Activated gamma-delta T cell treated with Interleukin-2 at 50 U/mL for 16 hours (primary cell): ENCODE measurements around the gene NUP205.
"Not testable (repeated sequence)": the region's sequence is repeated elsewhere in the genome, so short reads cannot be mapped to it uniquely, and the experiment has no call there.

Source experiments
- DNase-seq: peaks from one replicate; pipeline ENCODE4 v3.0.0-alpha.2; 2020

NUP205 gene

GRCh38 chr7:135620980-135621850 lies 63.5 kb downstream of the NUP205 start:
- peak; percentile 13 for DNase-seq

- DNase-seq = no peak
These were observed 76.6 kb downstream of the NUP205 start for GRCh38 chr7:135634191-135634878.

- not testable (repeated sequence) for DNase-seq
These were observed 82.0 kb downstream of the NUP205 start for GRCh38 chr7:135639690-135640089.

- no peak for DNase-seq
These were observed 86.4 kb downstream of the NUP205 start for GRCh38 chr7:135644154-135644553.

GRCh38 chr7:135644729-135645128 lies 87.0 kb downstream of the NUP205 start:
- DNase-seq = no peak

- no peak for DNase-seq
These were observed 87.7 kb downstream of the NUP205 start for GRCh38 chr7:135645296-135645904.

- DNase-seq = no peak
These were observed 90.0 kb downstream of the NUP205 start for GRCh38 chr7:135647755-135648154.

GRCh38 chr7:135648235-135648634 lies 90.5 kb downstream of the NUP205 start:
- DNase-seq = no peak

GRCh38 chr7:135650831-135651573 lies 93.3 kb downstream of the NUP205 start:
- no peak for DNase-seq

- DNase-seq = no peak
These were observed 95.8 kb downstream of the NUP205 start for GRCh38 chr7:135653340-135654080.

- DNase-seq = no peak
These were observed 100.8 kb downstream of the NUP205 start for GRCh38 chr7:135658564-135658963.

GRCh38 chr7:135659159-135659846 lies 101.6 kb downstream of the NUP205 start:
- no peak for DNase-seq

GRCh38 chr7:135661311-135662122 lies 103.8 kb downstream of the NUP205 start:
- DNase-seq = no peak

GRCh38 chr7:135662123-135662372 lies 104.3 kb downstream of the NUP205 start:
- DNase-seq = no peak

GRCh38 chr7:135662373-135663114 lies 104.8 kb downstream of the NUP205 start, which contains the start of gene STMP1:
STMP1 (plus strand) TSS chr7:135662514.
- peak; percentile 97 for DNase-seq

GRCh38 chr7:135664046-135664589 lies 106.4 kb downstream of the NUP205 start:
- no peak for DNase-seq

GRCh38 chr7:135665042-135665441 lies 107.3 kb downstream of the NUP205 start:
- DNase-seq = no peak

GRCh38 chr7:135666156-135666555 lies 108.4 kb downstream of the NUP205 start:
- DNase-seq = no peak

GRCh38 chr7:135666846-135667245 lies 109.1 kb downstream of the NUP205 start:
- no peak for DNase-seq

- not testable (repeated sequence) for DNase-seq
These were observed 109.9 kb downstream of the NUP205 start for GRCh38 chr7:135667626-135668025.
